Stimulated activated CD4-positive, alpha-beta T cell treated with anti-CD3 and anti-CD28 coated beads, Interleukin-4, amount 100 ng/mL, for 48 hours (primary cell): ENCODE results near the gene OAF.
"Not testable (repeated sequence)": the region's sequence is repeated elsewhere in the genome, so short reads cannot be mapped to it uniquely, and the experiment has no call there.

ENCODE experiments used
- DNase-seq, 2 donors: peaks; one replicate each; pipeline ENCODE4 v3.0.0-alpha.2; 2020; ENCODE audit warnings: low read depth in 2 of 2

Gene OAF

DNA sequence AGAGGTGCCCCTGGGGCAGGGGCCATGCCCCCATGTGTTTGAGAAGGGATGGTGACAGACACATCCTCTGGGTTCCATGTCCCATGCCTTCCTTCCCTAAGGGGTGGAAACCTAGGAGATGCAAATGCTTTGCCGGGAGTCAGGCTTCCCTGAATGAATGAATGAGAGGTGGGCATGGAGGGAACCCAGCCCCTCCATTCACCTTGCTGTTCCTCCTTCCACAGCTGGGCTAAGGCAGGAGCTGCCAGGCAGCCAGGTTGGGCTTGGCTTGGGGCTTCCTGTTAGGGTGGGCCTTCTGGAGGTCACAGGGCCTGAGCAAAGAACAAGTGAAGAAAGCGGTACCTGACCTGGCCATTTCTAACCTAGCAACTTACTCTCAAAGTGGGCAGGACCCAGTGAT is 30.0 kb downstream of the OAF start:
- DNase-seq, result no peak

DNA sequence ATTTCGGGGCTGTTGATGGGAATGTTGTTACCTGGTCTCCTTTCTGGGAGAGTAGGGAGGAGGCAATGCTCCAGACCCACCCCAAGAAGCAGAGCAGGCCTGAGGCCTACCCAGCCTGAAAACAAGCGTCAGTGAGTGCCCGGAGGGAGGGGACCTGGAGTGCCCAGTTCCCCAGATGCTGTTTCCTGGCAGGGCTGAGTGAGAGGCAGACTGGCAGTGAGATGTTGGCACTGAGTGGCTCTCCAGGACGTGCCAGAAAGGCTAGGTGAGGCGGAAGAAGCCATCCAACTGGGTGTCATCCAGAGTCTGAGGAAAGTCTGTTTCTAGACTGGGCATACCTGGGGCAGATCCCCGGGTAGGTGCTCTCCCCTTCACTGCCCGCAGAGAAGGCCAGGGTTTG is 30.4 kb downstream of the OAF start:
- DNase-seq, result no peak

DNA sequence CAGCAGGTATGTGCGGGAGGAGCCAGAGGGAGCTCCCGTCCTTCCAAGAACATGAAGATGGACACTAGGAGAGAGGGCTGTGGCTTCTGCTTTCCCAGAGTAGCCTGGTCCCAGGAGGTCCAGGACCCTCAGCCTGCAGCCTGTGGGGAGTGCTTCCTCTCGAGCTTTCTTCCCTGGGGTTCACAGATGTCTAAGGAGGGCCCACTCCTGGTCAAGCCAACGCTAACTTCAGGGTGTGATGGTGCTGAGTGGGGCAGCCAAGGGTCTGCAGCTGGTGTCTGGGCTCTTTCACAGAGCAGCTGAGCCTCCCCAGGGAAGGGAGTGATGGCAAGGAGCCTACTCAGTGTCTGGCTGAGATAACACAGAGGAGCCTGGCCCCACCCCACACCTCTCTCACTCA is 32.4 kb downstream of the OAF start:
- DNase-seq, result no peak

DNA sequence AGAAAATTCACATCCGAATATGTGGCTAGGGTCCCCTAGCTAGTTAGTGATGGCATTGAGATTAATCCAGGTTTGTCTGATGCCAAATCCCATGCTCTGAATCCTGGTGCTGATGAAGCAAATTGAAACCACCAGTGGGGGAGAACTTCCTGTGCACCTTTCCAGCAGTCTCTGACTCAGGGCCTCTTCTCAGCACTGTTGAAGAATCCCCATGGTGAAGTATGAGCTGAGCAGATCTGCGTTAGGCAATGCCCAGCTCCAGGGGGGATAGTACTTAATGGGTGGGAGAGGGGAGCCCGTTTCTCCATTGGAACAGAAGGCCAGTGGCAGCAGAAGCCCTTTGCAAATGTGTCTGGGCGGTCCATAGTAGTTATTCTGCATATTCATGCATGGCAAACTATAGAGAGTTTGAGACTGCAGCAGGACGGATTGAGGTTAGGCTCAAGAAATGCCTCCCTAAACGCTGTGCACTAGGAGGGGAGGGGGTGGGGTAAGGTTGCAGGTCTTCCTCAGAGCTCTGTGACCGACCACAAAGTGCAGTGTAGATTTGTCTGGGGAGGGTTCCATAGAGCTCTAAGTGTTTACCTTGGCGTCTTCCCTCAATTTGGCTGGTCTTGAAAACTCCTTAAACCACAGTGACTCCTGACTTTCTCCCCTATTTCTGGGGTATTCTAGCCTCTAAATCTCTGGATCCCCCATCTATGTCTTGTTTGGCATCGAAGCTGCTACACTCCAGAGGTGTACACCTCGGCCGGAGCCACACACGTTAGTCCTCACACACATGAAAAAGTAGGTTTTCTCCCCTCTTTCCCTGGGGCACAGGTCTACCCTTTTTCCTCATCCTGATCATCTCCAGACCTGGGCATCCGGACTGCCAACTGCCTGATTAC is 33.9 kb downstream of the OAF start:
- DNase-seq, result no peak

DNA sequence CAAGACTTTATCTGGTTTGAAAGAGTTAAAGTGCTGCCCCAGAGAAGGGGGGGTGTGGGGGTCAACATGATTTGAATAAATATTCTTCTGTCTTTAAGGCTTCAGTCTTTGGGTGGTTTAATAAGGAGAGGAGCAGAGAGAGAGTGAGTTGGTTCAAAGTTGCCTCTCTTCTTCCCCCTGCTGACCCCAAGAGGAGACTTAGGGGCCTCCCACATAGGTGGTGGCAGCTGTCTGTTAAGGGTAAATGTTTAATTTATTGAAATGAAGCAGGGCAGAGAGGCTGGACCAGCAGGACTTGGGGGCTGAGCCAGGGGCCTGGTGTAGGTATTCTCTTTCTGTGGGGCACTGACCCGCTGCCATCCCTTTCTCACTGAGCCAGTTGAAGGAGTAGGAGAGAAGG is 34.6 kb downstream of the OAF start:
- no peak for DNase-seq

DNA sequence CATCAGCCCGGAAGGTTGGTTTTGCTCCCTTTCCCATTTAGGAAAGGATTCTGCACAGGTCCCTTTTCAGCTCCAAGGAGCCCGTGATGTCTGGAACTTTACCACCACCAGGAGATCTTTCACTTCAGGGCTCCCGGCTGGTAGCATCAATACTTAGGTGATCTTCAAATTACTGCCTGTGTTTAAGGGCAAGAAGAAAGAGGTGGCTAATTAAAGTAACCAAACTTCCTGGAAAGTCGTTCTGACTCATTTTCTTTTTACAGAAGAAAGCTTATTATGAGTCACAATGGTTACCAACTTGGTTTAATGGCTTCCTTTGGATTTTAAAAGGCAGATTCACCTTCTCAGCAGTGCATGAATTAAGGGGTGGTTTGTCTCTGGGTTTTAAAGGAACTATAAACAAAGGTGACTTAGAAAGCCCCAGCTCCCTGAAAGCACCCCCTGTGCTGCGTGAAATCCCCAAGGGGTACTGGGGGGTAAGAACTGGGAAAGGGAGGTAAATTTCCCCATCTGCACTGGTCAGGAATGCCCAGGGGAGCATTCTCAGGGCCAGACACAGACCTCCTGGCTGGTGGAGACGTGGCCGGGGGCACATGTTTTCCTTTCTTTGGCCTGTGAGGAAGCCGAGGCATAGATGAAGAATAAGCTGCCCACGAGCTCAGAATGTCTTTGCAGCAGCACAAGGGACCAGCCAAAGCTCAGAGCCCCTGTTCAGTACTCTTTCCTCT is 37.9 kb downstream of the OAF start:
- no peak for DNase-seq

DNA sequence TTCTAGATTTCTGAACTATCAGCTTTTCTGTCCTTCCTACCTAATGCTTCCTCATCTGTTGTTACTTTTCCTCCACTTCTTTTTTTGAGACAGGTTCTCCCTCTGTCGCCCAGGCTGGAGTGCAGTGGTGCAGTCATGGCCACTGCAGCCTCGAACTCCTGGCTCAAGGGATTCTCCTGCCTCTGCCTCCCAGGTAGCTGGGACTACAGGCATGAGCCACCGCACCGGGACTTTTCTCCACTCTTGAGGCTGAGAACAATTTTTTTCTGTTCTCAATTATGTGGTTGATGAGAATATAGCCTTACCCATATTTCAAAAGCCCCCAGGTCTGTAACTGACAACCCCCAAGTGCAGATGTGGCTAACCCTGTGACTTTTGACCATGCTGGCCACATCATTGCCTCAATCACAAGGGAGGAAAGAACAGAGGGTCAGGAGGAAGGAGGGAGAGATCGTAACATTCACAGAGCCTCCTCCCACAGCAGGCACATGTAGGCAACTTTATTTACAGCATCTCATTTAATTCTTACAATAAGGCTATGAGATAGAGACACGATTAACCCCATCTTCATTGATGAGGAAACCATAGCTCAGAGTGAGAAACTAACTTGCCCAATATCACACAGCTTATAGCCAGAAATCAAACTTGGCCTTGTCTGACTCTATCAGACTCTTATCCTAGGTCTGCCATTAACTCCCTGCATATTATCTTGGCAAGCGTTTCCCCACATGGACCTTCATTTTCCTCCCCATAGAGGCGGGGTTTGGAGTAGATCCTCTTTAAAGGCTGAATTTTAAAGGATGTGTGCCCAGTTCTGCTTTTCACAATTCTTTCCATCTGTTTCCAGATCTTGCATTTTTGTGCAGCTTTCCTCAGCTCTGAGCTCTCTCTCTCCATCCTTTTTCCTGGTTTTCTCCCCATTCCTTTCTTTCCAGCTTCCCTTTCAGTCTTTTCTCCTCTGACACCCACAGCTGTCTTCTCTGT is 38.7 kb downstream of the OAF start:
- no peak for DNase-seq

DNA sequence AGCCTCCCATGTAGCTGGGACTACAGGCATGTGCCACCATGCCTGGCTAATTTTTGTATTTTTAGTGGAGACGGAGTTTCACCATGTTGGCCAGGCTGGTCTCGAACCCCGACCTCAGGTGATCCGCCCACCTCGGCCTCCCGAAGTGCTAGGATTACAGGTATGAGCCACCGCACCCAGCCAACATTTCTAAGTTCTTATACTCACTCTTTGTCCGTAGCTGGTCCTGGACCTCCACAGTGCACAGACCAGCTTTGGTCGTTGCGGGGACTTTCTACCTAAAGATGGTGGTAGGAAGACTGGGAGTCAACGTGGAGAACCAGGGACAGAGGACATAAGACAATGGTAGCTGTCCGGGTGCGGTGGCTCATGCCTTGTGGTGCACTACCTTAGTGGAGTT is 42.5 kb downstream of the OAF start:
- not testable (repeated sequence) for DNase-seq

DNA sequence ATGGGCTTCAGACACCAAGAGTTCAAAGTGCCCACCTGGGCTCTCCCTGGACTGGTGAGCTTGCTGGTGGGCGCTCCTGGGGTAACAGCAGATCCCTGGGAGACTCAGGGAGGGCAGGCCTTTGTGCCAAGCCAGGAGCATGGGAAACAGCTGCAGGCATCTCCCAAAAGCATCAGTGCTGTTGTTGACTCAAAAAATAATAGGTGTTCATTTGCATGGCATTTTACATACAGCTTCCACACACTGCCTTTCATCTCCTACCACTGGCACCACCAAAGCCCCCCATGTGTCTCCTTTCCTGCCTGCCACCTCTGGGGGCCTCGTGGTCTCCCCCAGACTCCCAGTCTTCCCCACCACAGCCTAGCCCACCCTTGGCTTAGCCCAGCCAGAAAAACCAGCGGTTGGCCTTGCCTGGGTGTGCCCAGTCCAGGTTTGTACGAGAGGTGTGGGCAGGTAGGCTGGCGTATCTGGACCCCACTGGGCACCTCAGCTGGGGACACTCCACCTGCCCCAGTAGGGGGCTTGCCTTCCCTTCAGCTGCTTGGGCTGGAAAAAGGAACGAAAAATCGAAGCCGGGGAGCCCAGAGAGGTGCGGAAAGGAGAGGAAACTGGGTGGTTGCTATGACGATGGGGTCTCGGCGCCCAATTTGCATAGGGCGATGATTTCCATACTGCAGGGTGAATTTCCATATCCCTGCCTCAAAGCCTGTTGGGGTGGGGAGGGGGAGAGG is 44.1 kb downstream of the OAF start:
- DNase-seq, result no peak

DNA sequence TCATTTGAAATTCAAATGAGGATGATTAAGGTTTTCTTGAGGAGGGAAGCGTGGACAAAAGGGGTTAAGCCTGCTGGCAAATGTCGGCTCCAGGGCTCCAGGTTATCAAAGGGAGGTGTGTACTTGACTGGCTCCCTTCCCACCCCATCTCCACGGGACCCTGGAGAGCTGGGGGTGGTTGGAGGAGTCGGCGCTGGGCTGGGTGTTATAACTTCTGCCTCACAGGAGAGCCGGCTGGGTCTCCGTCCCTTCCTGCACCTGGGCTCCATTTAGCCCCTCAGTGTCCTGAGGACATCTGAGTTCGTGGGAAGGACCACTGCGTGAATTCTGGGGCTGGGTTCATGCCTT is 44.7 kb downstream of the OAF start:
- DNase-seq, result no peak

DNA sequence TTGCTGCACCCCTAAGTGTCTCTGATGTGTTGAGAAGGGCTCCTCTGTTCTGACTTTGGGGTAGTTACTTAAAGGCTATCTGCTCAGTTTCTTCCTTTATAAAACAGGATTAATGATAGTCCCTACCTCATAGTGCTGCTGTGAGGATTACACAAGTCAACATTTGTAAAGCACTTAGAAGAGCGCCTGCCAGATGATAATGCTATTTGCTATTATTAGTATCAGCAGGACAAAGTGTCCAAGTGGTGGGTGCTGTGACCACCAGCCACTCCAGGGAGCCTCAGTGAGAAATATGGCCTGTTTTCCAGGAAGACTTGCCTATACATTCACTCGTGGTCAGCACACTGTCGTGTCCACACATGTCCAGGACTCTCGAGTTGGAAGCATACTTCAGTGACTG is 45.3 kb downstream of the OAF start:
- no peak for DNase-seq

DNA sequence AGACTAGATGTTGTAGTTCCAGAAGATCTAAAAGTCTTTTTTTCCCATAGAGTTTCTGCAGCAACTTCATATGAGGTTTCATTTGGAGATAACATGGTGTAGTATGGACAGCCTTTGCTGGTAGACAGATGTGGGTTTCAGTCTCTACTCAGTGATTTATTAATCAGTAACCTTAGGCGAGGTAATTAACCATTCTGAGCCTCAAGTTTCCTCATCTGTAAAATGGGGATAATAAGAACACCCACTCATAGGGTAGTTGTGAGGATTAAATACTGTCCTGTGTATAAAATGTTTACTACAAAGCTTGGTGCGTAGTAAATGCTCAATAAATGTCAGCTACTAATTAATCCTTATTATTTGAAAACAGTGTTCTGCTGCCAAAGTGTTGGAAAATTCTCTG is 45.9 kb downstream of the OAF start:
- no peak for DNase-seq

DNA sequence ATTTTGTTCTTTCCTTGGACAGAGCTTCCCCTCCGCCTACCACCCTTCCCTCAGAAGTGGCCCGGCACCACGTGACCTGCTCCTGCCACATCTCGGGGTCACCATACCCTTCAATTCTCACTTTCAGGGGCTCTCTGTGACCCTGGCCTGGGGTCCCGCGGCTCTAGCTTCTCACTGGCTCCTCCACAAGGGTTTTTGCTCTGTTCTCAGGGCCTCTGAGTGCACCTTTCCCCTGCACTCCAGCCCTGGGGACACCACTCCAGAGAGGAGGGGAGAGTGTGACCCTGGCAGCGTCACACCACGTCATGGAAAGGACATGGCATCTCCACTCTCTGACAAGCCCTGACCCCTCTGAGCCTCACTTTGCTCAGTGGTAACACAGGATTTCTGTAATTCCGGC is 46.5 kb downstream of the OAF start:
- DNase-seq, result no peak

DNA sequence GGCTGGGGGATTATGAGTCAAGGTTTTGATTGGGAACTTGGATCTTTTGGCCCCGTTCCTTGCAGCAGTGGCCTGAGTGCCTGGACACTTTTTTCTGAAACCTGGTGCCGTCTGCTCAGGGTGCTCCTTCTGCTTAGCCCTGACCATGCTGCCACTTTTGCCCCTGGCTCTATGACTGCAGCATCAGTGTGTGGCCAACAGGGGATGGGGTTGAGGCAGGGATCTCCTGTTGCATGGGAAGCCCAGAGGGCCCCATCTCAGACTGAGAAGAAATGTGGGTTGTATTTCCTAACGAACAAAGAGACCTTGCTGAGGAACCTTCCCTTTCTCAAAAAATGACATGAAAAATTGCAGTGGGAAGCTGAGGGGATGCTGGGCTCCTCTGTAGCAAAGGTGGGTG is 47.8 kb downstream of the OAF start:
- DNase-seq, result no peak

DNA sequence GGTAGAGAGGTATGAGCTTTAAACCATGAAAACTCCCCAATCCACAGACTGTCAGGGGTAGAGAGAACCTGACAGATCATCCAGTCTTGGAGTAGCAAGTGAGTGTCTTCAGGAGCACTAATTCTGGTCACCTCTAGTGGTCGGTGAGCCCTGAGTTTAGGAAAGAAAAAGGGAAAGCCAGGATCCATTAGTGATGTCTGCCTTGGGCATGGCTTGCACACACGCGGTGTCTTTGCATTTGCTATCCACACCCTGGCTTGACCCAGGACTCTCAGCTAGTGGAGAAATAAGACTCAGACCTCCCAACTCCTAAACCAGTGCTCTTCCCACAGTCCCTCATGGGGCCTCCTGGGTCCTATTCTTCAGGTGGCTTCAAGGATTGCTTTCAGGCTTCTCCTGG is 48.4 kb downstream of the OAF start:
- DNase-seq, result no peak

DNA sequence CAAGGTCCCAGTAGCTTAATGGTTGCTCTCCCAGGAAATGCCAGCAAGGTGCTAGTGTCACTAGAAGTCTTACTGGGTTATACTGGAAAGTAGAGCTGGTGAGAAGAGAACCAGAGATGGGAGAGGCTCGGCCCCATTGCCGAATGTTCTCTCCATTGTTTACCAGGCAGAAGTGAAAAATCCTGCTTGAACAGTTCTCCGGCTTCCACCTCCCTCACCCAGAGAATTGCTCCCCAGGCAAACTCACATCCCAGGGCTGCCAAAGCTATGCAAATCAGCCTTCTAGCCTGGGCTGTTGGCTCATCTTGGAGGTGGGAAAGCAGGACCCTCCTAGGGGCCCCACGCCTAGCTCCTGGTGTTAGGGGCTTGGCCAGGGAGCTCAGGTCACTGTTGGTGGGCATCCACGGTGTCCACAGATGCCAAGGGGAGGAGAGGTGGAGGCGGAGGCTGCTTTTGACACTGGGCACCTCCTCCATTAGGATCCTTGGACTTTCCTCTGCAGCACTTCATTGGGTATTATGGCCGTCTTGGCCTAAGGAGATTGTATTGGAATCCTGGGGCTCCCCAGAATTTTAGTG is 49.2 kb downstream of the OAF start:
- DNase-seq, result no peak

DNA sequence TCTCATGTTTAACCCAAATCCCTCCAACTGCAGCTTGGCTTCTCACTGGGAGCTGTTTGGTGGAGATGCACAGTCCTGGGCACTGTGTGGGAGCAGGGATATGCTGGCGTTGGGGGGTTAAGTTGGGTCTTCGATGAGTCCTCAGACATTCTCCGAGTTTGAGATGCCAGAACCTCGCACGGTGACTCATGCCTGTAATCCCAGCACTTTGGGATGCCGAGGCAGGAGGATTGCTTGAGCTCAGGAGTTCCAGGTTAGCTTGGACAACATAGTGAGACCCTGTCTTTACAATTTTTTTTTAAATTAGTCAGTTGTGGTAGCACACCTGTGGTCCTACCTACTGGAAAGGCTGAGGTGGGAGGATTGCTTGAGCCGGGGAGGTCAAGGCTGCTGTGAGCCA is 49.8 kb downstream of the OAF start:
- DNase-seq, result no peak

DNA sequence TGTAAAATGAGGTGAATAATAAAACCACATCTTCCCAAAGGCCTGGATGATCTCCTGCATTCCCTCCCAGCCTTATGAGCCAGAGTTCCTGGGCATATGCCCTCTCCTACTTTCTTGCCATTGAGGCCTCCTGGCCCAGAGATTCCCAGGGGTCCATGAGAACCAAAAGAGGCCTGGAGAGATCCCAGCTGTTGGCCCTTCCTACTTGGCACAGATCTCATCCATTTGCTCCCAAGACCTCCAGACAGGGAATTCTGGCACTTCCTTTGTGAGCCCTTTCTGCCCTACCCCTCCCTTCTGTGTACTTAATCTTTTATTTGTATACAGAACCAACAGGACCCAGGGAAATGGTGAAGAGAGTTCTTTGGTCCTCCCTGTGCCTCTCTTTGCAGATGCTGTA is 50.5 kb downstream of the OAF start:
- no peak for DNase-seq

DNA sequence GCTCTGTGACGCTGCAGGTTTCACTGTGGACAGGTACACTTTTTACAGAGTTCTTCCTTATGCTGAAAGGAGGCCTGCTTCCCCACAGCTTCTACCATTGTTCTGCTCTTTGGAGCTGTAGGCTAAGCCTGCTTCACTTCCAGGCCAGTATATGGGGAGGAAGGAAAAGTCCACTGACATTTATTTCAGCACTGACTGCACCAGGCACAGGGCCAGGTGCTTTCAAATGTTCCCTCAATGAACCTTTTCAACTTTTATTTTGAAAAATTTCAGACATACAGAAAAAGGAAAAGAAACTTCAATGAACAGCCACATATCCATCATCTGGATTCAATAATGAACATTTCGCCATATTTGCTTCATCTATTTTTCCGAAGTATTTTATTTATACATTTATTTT is 51.1 kb downstream of the OAF start:
- no peak for DNase-seq

DNA sequence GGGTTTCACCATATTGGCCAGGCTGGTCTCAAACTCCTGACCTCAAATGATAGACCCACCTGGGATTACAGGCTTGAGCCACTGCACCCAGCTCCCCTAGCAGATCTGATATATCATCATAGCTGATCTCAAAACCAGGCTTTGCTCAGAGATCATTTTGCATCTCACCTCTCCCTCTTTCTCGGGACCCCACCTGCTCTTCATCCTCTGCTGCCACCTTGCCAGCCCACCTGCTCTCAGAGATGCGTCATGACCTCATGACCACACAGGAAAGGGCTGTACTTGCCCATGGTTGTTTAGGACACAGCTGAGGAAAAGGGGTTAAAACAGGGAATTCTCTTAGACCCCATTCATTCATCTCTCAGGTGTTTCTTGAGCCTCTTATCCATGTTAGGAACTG is 56.5 kb downstream of the OAF start:
- DNase-seq, result no peak

DNA sequence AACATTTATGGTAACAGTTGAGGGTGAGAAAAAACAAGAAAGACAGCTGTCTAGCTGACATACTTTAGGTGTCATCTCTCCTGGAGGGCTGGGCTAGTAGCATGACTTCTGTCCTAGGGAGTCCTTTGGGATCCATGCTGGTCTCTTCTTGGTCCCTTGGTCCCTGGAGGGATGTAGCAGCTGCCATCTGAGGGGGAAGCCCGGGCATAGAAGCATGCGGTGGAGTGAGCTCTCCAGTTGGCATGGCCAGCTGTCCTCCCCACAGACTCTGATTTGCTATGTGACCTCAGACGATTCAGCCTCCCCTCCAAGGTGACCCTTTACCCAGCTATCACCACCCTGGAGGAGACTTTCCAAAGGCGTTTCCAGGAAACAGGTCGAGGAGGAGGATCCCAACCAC is 57.9 kb downstream of the OAF start:
- DNase-seq, result no peak
